HCT116 (cell line): Measurements from ENCODE around the gene NFIA. TPM values are rescaled to one million over a fixed set of nuclear protein-coding genes. Genes with fewer than 3 reads are reported as not detected.

Experiments used
- ATAC-seq: fragments of 200-7000 bp; cut with Tn5 transposase; 2 replicates; pipeline ENCODE4 v1.9.1; 2020; ENCODE audit warnings: mild to moderate bottlenecking, moderate library complexity
- BruUV-seq: library from RNA; stranded (reverse); fragments of 400-500 nt; replicated peaks from 2 replicates; lab custom pipeline; 2021; lab: Mats Ljungman, UMichigan
- CTCF ChIA-PET: fragments of 300-600 bp; sonication (Branson Sonifier 250); formaldehyde crosslinking; loops from one replicate; lab custom pipeline; 2021; ENCODE audit warnings: antibody characterized with exemption; lab: Charles Lee
- POLR2A ChIA-PET: fragments of 300-600, 350-600 bp; sonication (Branson Sonifier 250); formaldehyde crosslinking; loops from one replicate; lab custom pipeline; 2021; ENCODE audit warnings: antibody characterized with exemption; lab: Charles Lee
- RAD21 ChIA-PET, 2 experiments: fragments of 300-600 bp; sonication (Branson Sonifier 250); formaldehyde crosslinking; loops; one replicate each; lab custom pipeline; 2023; ENCODE audit warnings: low total read pairs in 2 of 2; ENCODE audit not compliant: uncharacterized antibody in 2 of 2, unreplicated experiment in 2 of 2, low non-redundant PET in 1 of 2; lab: Charles Lee
- DNase-seq: peaks from one replicate; pipeline ENCODE4 v3.0.0-alpha.2; 2010; ENCODE audit warnings: low read depth, low spot score
- H2AFZ ChIP-seq: fragments of 200-600 bp; shearing (Covaris generic), sonication (generic); 2 replicates; pipeline ENCODE4 v1.6.1; 2017; ENCODE audit warnings: low read depth, mixed run types, mixed read lengths, antibody characterized with exemption, low read length; ENCODE audit not compliant: poor library complexity, severe bottlenecking
- H3K27ac ChIP-seq: 2 replicates; pipeline ENCODE4 v1.5.1; 2012; ENCODE audit warnings: low read depth, low read length
- H3K27me3 ChIP-seq: fragments of 200-600 bp; sonication (generic); 2 replicates; pipeline ENCODE4 v1.6.1; 2016; ENCODE audit warnings: mixed run types, low read length, mixed read lengths; ENCODE audit not compliant: insufficient read depth
- H3K36me3 ChIP-seq, 2 experiments: fragments of 200-500 bp in 1 of 2; fragments of 200-600 bp in 1 of 2; sonication (Bioruptor generic) in 1 of 2; sonication (generic) in 1 of 2; 2 replicates each; pipeline versions ENCODE4 v1.5.1 to v1.6.1; 2014 to 2016; ENCODE audit warnings: low read length in 2 of 2, inconsistent platforms in 1 of 2, mixed read lengths in 1 of 2, mixed run types in 1 of 2; ENCODE audit not compliant: insufficient read depth in 2 of 2, control insufficient read depth in 1 of 2
- H3K4me1 ChIP-seq, 2 experiments: fragments of 200-600 bp in 1 of 2; sonication (generic) in 1 of 2; 2 replicates each; pipeline versions ENCODE4 v1.5.1 to v1.6.1; 2012 to 2017; ENCODE audit warnings: low read length in 2 of 2, inconsistent platforms in 1 of 2, mild to moderate bottlenecking in 1 of 2, mixed read lengths in 1 of 2, mixed run types in 1 of 2, moderate library complexity in 1 of 2; ENCODE audit not compliant: insufficient read depth in 2 of 2, control insufficient read depth in 1 of 2
- H3K4me2 ChIP-seq: fragments of 200-600 bp; sonication (generic); 2 replicates; pipeline ENCODE4 v1.6.1; 2017; ENCODE audit warnings: mixed run types, low read length, mixed read lengths
- H3K4me3 ChIP-seq, 2 experiments: fragments of 200-600 bp in 1 of 2; sonication (generic) in 1 of 2; replicated peaks in 1 of 2; 2 replicates each; pipeline ENCODE4 v1.5.1; 2011 to 2016; ENCODE audit warnings: low read length in 2 of 2, control low read depth in 1 of 2, low read depth in 1 of 2, mild to moderate bottlenecking in 1 of 2, mixed read lengths in 1 of 2, mixed run types in 1 of 2
- H3K79me2 ChIP-seq: fragments of 200-600 bp; sonication (generic); 2 replicates; pipeline ENCODE4 v1.6.1; 2017; ENCODE audit warnings: mild to moderate bottlenecking, mixed run types, low read length, moderate library complexity, mixed read lengths; ENCODE audit not compliant: insufficient read depth
- H3K9ac ChIP-seq: fragments of 200-600 bp; sonication (generic); 2 replicates; pipeline ENCODE4 v1.6.1; 2016; ENCODE audit warnings: low read length, mixed read lengths
- H3K9me2 ChIP-seq: fragments of 200-600 bp; sonication (generic), shearing (Covaris generic); 2 replicates; pipeline ENCODE4 v1.6.1; 2017; ENCODE audit warnings: mixed run types, mild to moderate bottlenecking, moderate library complexity; ENCODE audit not compliant: insufficient read depth
- H3K9me3 ChIP-seq, 2 experiments: fragments of 200-500 bp in 1 of 2; fragments of 200-600 bp in 1 of 2; sonication (Bioruptor generic) in 1 of 2; sonication (generic) in 1 of 2; 2 replicates each; pipeline ENCODE4 v1.6.1; 2014 to 2017; ENCODE audit warnings: low read length in 2 of 2, mixed read lengths in 2 of 2, inconsistent platforms in 1 of 2, low read depth in 1 of 2, mild to moderate bottlenecking in 1 of 2, mixed run types in 1 of 2, moderate library complexity in 1 of 2; ENCODE audit not compliant: control insufficient read depth in 1 of 2, insufficient read depth in 1 of 2
- H4K20me1 ChIP-seq: fragments of 200-600 bp; sonication (generic), shearing (Covaris generic); 2 replicates; pipeline ENCODE4 v1.6.1; 2017; ENCODE audit warnings: mixed run types, mild to moderate bottlenecking, moderate library complexity; ENCODE audit not compliant: insufficient read depth
- ATF3 ChIP-seq: IDR thresholded peaks from 2 replicates; pipeline ENCODE4 v1.6.1; 2012
- CEBPB ChIP-seq: IDR thresholded peaks from 2 replicates; pipeline ENCODE4 v1.6.1; 2012; ENCODE audit warnings: low read depth
- ELF1 ChIP-seq: IDR thresholded peaks from 2 replicates; pipeline ENCODE4 v1.6.1; 2012; ENCODE audit warnings: low read depth, borderline replicate concordance
- EZH2 ChIP-seq: fragments of 200-600 bp; sonication (generic); IDR thresholded peaks from 2 replicates; pipeline ENCODE4 v1.6.1; 2017; ENCODE audit warnings: antibody characterized with exemption, mixed run types
- EZH2phosphoT487 ChIP-seq: fragments of 200-600 bp; IDR thresholded peaks from 2 replicates; pipeline ENCODE4 v1.6.1; 2018; ENCODE audit warnings: antibody characterized with exemption, borderline replicate concordance
- FOSL1 ChIP-seq: IDR thresholded peaks from 2 replicates; pipeline ENCODE4 v1.6.1; 2012; ENCODE audit warnings: low read depth
- MAX ChIP-seq: IDR thresholded peaks from 2 replicates; pipeline ENCODE4 v1.6.1; 2012
- POLR2A ChIP-seq: IDR thresholded peaks from 2 replicates; pipeline ENCODE4 v1.7.0; 2011; ENCODE audit warnings: borderline replicate concordance; ENCODE audit not compliant: insufficient read depth, insufficient read length; ENCODE audit errors: extremely low read depth
- POLR2AphosphoS5 ChIP-seq: IDR thresholded peaks from 2 replicates; pipeline ENCODE4 v1.6.1; 2011; ENCODE audit warnings: mild to moderate bottlenecking, low read depth, low read length, moderate library complexity
- RAD21 ChIP-seq: IDR thresholded peaks from 2 replicates; pipeline ENCODE4 v1.6.1; 2012; ENCODE audit warnings: low read depth, mild to moderate bottlenecking
- SIN3A ChIP-seq: IDR thresholded peaks from 2 replicates; pipeline ENCODE4 v1.6.1; 2012; ENCODE audit warnings: low read depth
- SP1 ChIP-seq: IDR thresholded peaks from 2 replicates; pipeline ENCODE4 v1.6.1; 2012; ENCODE audit warnings: low read depth
- TCF7L2 ChIP-seq: IDR thresholded peaks from 2 replicates; pipeline ENCODE4 v1.7.0; 2011; ENCODE audit warnings: borderline replicate concordance, inconsistent platforms; ENCODE audit not compliant: insufficient read depth, insufficient read length; ENCODE audit errors: extremely low read depth
- YY1 ChIP-seq: IDR thresholded peaks from 2 replicates; pipeline ENCODE4 v1.6.1; 2011; ENCODE audit warnings: low read length, low read depth, moderate library complexity, mild to moderate bottlenecking; ENCODE audit not compliant: insufficient replicate concordance; ENCODE audit errors: extremely low read depth
- ZFX ChIP-seq: fragments of 450-650 bp; IDR thresholded peaks from 2 replicates; pipeline ENCODE4 v1.6.1; 2017
- ZNF274 ChIP-seq: fragments of 200-500 bp; sonication (Bioruptor generic); IDR thresholded peaks from 2 replicates; pipeline ENCODE4 v1.6.1; 2014; ENCODE audit warnings: mild to moderate bottlenecking, low read depth, low read length, inconsistent platforms
- intact Hi-C: fragments of 100-400 bp; cut with micrococcal nuclease; formaldehyde crosslinking; loops from 2 replicates; pipeline ENCODE4 v1.10.0; 2022
- total RNA-seq: library from RNA; stranded (reverse); gene quantifications from one replicate; pipeline ENCODE4 v1.2.1, GENCODE V29; 2021; ENCODE audit not compliant: unreplicated experiment
- TF ChIP-seq, protein P1 (sequence below): IDR thresholded peaks from 2 replicates; pipeline ENCODE4 v1.6.1; 2011; ENCODE audit warnings: mild to moderate bottlenecking, low read length, moderate library complexity; ENCODE audit not compliant: insufficient replicate concordance; ENCODE audit errors: extremely low read depth

Gene NFIA
- total RNA-seq, 1 experiment from 2014 or later = 17.2 TPM

DNA sequence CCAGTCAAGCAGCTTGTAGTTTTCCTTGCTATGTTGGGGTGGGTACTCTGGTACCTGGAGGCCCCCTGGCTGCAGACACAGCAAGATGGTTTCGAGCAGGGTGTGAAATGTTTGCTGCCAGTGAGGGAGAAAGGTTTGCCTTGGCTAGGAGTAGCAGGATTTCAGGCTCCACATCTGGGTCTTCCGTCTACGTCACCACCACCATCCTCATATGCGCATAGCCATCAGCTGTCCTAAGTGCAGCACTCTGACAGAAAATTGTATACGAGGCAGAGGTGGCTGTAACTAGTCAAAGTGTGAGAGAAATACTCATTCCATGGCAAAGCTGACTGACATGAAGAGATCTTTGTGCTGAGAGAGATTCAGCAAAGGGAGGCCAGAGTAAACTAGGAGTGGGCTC, 212.6 kb downstream of the NFIA start (continued):
- TF ChIP-seq, protein P1, sequence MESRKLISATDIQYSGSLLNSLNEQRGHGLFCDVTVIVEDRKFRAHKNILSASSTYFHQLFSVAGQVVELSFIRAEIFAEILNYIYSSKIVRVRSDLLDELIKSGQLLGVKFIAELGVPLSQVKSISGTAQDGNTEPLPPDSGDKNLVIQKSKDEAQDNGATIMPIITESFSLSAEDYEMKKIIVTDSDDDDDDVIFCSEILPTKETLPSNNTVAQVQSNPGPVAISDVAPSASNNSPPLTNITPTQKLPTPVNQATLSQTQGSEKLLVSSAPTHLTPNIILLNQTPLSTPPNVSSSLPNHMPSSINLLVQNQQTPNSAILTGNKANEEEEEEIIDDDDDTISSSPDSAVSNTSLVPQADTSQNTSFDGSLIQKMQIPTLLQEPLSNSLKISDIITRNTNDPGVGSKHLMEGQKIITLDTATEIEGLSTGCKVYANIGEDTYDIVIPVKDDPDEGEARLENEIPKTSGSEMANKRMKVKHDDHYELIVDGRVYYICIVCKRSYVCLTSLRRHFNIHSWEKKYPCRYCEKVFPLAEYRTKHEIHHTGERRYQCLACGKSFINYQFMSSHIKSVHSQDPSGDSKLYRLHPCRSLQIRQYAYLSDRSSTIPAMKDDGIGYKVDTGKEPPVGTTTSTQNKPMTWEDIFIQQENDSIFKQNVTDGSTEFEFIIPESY = no peak
- TF ChIP-seq, all 23 proteins: peak for 0

GRCh38 chr1:61295818-61296537, 213.6 kb downstream of the NFIA start:
- H3K9ac ChIP-seq = no peak overlapping the region
- TF ChIP-seq SP1 = no peak
- no peak for TF ChIP-seq CEBPB
- no peak for TF ChIP-seq EZH2phosphoT487
- no peak for TF ChIP-seq TCF7L2
- TF ChIP-seq SIN3A = no peak
- no peak for TF ChIP-seq FOSL1
- TF ChIP-seq RAD21 = no peak
- TF ChIP-seq ATF3 = no peak
- TF ChIP-seq POLR2AphosphoS5 = no peak
- TF ChIP-seq POLR2A = no peak
- no peak for TF ChIP-seq YY1
- no peak for TF ChIP-seq MAX
- TF ChIP-seq ELF1 = no peak
- TF ChIP-seq ZFX = no peak
- no peak for TF ChIP-seq ZNF274
- TF ChIP-seq EZH2 = no peak
- TF ChIP-seq, all 23 proteins: peak for 0
- no peaks in the 10 kb centered on the region for H3K9me3 ChIP-seq
- POLR2A ChIA-PET = no interaction called here
- RAD21 ChIA-PET = no interaction called here
- no TSS peak for BruUV-seq
- H3K79me2 ChIP-seq = no peaks in the 10 kb centered on the region
- no peak overlapping the region for H3K27ac ChIP-seq
- H2AFZ ChIP-seq = no peak overlapping the region
- H3K27me3 ChIP-seq = no peaks in the 10 kb centered on the region
- no peak overlapping the region for H3K4me3 ChIP-seq
- H3K4me2 ChIP-seq = no peak overlapping the region
- no peaks in the 10 kb centered on the region for H3K4me1 ChIP-seq
- CTCF ChIA-PET = no interaction called here
- H3K9me2 ChIP-seq = no peaks in the 10 kb centered on the region
- no peaks in the 10 kb centered on the region for H3K36me3 ChIP-seq
- DNase-seq (no peak), ATAC-seq (no peak)
- intact Hi-C loops = no loop called here
- H4K20me1 ChIP-seq = no peaks in the 10 kb centered on the region
